ENCODE data around the gene MAST2.

GRCh38 chr1:45879885-45880598 is 76.6 kb downstream of the MAST2 start:
- TF ChIP-seq CTCF (IDR thresholded peaks at IDR 0.05), result no peak
- TF ChIP-seq POLR2A (IDR thresholded peaks at IDR 0.05), result no peak

Data from esophagus squamous epithelium (tissue), 4 donors.